GM21390 (cell line): ENCODE data around the gene RGS7.
"Not testable (repeated sequence)": the region's sequence is repeated elsewhere in the genome, so short reads cannot be mapped to it uniquely, and the experiment has no call there.

Experiments used
- ATAC-seq: cut with Tn5 transposase; IDR thresholded peaks from one replicate; pipeline ENCODE4 v1.9.1; 2021; ENCODE audit not compliant: unreplicated experiment

Gene RGS7

GRCh38 chr1:241332037-241332409, 25.0 kb downstream of the RGS7 start:
- no peak for ATAC-seq

GRCh38 chr1:241331328-241332036, 25.5 kb downstream of the RGS7 start:
- ATAC-seq, result no peak

- ATAC-seq, result peak; percentile 62
Measured at GRCh38 chr1:241330619-241331327, 26.2 kb downstream of the RGS7 start.

GRCh38 chr1:241325456-241325855, 31.5 kb downstream of the RGS7 start:
- ATAC-seq, result no peak

GRCh38 chr1:241323514-241324195, 33.4 kb downstream of the RGS7 start:
- no peak for ATAC-seq

GRCh38 chr1:241317676-241318075, 39.3 kb downstream of the RGS7 start:
- no peak for ATAC-seq

GRCh38 chr1:241316372-241316771, 40.6 kb downstream of the RGS7 start:
- no peak for ATAC-seq

- ATAC-seq, result no peak
Measured at GRCh38 chr1:241311056-241311746, 45.8 kb downstream of the RGS7 start.

- ATAC-seq, result no peak
Measured at GRCh38 chr1:241310451-241310850, 46.6 kb downstream of the RGS7 start.

GRCh38 chr1:241309651-241310050, 47.4 kb downstream of the RGS7 start:
- ATAC-seq, result no peak

- ATAC-seq, result no peak
Measured at GRCh38 chr1:241308471-241308870, 48.5 kb downstream of the RGS7 start.

- no peak for ATAC-seq
Measured at GRCh38 chr1:241308011-241308410, 49.0 kb downstream of the RGS7 start.

- ATAC-seq, result no peak
Measured at GRCh38 chr1:241306125-241306790, 50.7 kb downstream of the RGS7 start.

- ATAC-seq, result not testable (repeated sequence)
Measured at GRCh38 chr1:241302024-241302423, 55.0 kb downstream of the RGS7 start.

- no peak for ATAC-seq
Measured at GRCh38 chr1:241299347-241299746, 57.7 kb downstream of the RGS7 start.

- ATAC-seq, result no peak
Measured at GRCh38 chr1:241292973-241293372, 64.0 kb downstream of the RGS7 start.

GRCh38 chr1:241291548-241291947, 65.5 kb downstream of the RGS7 start:
- ATAC-seq, result not testable (repeated sequence)

- no peak for ATAC-seq
Measured at GRCh38 chr1:241286486-241286885, 70.5 kb downstream of the RGS7 start.

- no peak for ATAC-seq
Measured at GRCh38 chr1:241276391-241276790, 80.6 kb downstream of the RGS7 start.

GRCh38 chr1:241275981-241276380, 81.0 kb downstream of the RGS7 start:
- no peak for ATAC-seq

GRCh38 chr1:241275226-241275625, 81.8 kb downstream of the RGS7 start:
- no peak for ATAC-seq
